HepG2 (cell line): Measurements from ENCODE around the gene PPP2R5C. TPM values are rescaled to one million over a fixed set of nuclear protein-coding genes. Genes with fewer than 3 reads are reported as not detected.

ENCODE experiments used
- ARID2 ChIP-seq: sonication (generic); formaldehyde crosslinking; IDR thresholded peaks from 2 replicates; pipeline ENCODE4 v1.8.1; 2022; ENCODE audit warnings: mild to moderate bottlenecking, missing genetic modification reagents, borderline replicate concordance
- PAXIP1 ChIP-seq: sonication (generic); formaldehyde crosslinking; conservative IDR thresholded peaks from 2 replicates; pipeline ENCODE4 v1.4.0; 2020; ENCODE audit warnings: mild to moderate bottlenecking, missing genetic modification reagents, moderate library complexity
- ZBTB38 ChIP-seq: sonication (generic); formaldehyde crosslinking; IDR thresholded peaks from 2 replicates; pipeline ENCODE4 v1.5.1; 2020; ENCODE audit warnings: mild to moderate bottlenecking, missing genetic modification reagents
- polyA plus RNA-seq, 8 experiments: library from polyadenylated mRNA; depleted of rRNA in 3 of 8; stranded (reverse) in 7 of 8; unstranded in 1 of 8; fragments of >200 nt; fragmentation: Illumina TruSeq in 4 of 8; extraction: Trizol in 4 of 8; gene quantifications; 2 replicates each; pipeline versions ENCODE4 v1.2.1 to v1.2.3, GENCODE V29; 2011 to 2016; ENCODE audit warnings: low read depth in 4 of 8, missing spikeins in 1 of 8, mixed read lengths in 1 of 8; ENCODE audit not compliant: insufficient read depth in 1 of 8
- total RNA-seq, 5 experiments: library from RNA; depleted of rRNA; stranded (reverse); fragments of >200 nt; fragmentation: Illumina TruSeq; extraction: Trizol; gene quantifications; 2 replicates each; pipeline ENCODE4 v1.2.3, GENCODE V29; 2016; ENCODE audit warnings: low read depth in 1 of 5
- TF ChIP-seq, protein P1 (sequence below): sonication (generic); formaldehyde crosslinking; IDR thresholded peaks from 2 replicates; pipeline ENCODE4 v1.9.0; 2022; ENCODE audit warnings: low read depth, missing genetic modification reagents

Gene PPP2R5C
- total and polyA plus RNA-seq, 2 of the 13 experiments (the other 11 are each of a cell fraction or from before 2014, with no cell fraction given): 74.3 to 78.5 TPM

DNA sequence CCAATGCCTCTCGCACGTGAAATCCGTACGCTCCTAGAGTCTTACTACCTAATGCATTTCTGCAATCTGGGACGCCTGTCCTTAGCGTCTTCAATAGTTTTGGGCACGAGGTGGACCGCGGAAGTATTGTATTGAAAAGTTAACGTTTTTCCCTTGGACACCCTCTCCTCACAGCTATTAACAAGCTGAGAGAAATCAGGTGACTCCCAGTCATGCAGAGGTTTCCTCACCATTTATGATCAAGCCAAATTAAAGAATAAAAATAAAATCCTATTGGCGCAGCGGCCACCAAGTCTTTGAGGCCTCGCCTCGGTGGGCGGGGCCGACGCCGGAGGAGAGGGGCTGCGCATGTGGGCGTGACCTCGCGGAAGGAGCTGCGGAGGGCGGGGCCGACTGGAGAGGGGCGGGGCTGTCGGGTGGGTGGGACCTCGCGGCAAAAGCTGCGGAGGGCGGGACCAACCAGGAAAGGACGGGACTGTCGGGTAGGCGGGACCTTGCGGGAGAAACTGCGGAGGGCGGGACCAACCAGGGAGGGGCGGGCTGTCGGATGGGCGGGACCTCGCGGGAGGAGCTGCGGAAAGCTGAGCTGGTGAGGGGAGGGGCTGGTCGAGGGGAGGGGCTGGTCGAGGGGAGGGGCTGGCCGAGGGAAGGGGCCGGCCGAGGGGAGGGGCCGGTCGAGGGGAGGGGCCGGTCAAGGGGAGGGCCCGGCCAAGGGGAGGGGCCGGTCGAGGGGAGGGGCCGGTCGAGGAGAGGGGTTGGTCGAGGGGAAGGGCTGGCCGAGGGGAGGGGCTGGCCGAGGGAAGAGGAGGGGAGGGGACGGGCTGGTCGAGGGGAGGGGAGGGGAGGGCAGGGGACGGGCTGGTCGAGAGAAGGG lies 1.1 kb upstream of the PPP2R5C start (continued):
- TF ChIP-seq PAXIP1 (CRISPR knock-in tag): no peak
- TF ChIP-seq, protein P1, sequence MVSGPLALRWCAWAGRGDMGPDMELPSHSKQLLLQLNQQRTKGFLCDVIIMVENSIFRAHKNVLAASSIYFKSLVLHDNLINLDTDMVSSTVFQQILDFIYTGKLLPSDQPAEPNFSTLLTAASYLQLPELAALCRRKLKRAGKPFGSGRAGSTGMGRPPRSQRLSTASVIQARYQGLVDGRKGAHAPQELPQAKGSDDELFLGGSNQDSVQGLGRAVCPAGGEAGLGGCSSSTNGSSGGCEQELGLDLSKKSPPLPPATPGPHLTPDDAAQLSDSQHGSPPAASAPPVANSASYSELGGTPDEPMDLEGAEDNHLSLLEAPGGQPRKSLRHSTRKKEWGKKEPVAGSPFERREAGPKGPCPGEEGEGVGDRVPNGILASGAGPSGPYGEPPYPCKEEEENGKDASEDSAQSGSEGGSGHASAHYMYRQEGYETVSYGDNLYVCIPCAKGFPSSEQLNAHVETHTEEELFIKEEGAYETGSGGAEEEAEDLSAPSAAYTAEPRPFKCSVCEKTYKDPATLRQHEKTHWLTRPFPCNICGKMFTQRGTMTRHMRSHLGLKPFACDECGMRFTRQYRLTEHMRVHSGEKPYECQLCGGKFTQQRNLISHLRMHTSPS: no peak
- no peak for TF ChIP-seq ARID2 (CRISPR knock-in tag)
- TF ChIP-seq ZBTB38 (CRISPR knock-in tag): no peak
